GM18520 (cell line): ENCODE results near the gene RHO.
"Not testable (repeated sequence)": the region's sequence is repeated elsewhere in the genome, so short reads cannot be mapped to it uniquely, and the experiment has no call there.

Source experiments
- ATAC-seq: cut with Tn5 transposase; IDR thresholded peaks from one replicate; pipeline ENCODE4 v1.9.1; 2021; ENCODE audit not compliant: unreplicated experiment

The RHO gene

GRCh38 chr3:129499604-129500333 lies 28.7 kb upstream of the RHO start:
- not testable (repeated sequence) for ATAC-seq

DNA sequence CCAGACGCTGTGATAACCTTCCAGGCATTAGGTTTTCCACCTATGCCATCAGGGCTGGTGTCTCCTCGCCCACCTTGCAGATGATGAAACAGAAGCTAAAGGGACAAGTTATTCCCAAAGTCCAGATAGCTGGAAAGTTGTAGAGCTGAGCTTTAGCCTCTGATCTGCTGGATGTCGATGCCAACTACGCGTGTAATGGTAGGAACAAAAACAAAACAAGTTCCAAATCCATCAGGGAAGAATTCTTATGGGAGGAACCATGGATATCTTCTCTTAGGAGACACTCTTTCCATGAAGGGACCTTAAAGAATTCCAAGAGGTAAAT lies 28.1 kb upstream of the RHO start:
- ATAC-seq = no peak

GRCh38 chr3:129501630-129502029 lies 26.8 kb upstream of the RHO start:
- no peak for ATAC-seq

DNA sequence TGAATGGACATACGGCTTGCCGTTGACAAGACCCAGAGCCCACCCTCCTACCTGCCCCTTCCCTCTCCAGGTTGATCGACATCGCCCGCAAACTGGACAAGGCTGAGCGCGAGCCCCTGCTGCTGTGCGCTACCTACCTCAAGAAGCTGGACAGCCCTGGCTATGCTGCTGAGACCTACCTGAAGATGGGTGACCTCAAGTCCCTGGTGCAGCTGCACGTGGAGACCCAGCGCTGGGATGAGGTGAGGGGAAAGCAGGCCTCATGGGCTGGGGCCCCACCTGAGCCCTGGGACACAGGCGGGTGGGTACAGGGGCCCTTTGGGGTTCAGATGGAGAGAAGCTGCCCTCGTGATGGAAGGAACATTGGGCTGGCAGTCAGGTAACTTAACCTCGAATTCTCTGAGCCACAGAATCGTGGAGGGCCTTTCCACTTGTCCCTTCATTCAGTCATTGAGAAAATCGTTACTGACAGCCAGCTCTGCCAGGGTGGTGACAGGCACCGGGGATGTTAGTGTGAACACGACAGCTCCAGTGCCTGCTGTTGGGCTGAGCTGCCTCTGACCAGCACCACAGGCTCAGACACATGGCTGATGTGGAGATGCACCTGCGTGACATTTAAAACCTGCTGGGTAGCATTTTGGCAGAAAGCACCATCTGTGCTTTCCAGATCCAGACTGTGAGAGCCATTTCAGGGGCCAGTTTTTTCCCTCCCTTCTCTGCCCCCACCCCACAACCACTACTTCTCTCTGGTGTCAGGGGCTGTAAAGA lies 25.6 kb upstream of the RHO start:
- ATAC-seq = no peak

GRCh38 chr3:129503471-129504291 lies 24.8 kb upstream of the RHO start:
- ATAC-seq = no peak

GRCh38 chr3:129504471-129505100 lies 23.9 kb upstream of the RHO start:
- ATAC-seq = no peak

DNA sequence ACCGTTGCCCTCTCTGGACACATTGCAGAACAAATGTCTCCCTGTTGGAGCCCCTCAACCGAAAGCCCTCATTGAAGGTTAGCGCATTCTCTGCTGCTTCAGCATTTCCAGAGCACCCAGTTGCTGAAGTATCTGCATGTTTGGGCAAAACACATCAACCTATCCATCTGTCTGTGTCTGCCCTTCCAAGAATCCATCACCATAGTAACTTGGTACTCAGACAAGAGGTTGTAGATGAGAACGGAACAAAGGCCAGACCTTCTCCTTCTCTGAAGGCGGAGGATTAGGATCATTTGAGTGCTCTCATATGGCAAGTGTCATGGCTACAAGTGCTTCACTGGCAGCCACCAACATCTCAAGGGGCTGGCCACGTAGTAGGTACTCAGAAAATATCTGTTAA lies 23.1 kb upstream of the RHO start:
- no peak for ATAC-seq

DNA sequence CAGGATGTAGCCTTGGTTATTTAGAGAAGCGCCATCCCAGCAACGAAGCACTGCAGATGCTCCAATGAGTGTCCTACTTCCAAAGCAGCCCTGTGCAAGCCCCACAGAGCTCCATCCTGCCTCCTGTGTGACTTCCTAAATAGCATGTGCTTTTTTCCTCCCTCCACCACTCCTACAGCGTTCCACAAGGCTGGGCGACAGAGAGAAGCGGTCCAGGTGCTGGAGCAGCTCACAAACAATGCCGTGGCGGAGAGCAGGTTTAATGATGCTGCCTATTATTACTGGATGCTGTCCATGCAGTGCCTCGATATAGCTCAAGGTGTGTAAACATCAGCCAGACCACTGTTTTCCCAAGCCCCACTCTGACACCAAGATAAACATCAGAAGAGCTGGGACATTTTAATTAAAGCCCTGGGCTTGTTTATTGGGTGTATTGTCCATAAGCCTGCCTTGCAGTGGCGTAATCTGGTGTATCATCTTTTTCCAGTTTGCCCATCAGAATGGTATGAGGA lies 22.2 kb upstream of the RHO start:
- ATAC-seq = no peak

GRCh38 chr3:129507181-129507831 lies 21.1 kb upstream of the RHO start:
- no peak for ATAC-seq

GRCh38 chr3:129512595-129512994 lies 15.8 kb upstream of the RHO start:
- ATAC-seq = no peak

DNA sequence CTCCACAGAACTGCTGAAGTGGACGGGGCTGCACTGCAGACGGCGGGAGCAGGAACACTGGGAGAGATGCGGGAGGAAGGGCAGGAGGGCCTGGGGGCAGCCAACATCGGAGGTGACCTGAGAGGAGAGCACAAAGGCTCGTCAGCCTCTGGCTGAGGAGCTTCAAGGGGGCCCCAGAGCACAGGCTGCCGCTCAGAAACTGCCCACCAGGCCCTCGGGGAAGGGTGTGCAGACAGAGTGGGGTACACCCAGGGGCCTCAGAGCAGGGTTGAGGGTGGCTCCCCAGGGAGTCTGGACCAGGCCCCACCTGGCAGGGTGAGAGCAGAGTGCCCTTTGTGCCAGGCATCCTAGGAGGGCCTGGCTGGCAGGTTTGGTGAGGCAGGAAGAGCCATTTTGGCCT lies 14.7 kb upstream of the RHO start:
- ATAC-seq = no peak

DNA sequence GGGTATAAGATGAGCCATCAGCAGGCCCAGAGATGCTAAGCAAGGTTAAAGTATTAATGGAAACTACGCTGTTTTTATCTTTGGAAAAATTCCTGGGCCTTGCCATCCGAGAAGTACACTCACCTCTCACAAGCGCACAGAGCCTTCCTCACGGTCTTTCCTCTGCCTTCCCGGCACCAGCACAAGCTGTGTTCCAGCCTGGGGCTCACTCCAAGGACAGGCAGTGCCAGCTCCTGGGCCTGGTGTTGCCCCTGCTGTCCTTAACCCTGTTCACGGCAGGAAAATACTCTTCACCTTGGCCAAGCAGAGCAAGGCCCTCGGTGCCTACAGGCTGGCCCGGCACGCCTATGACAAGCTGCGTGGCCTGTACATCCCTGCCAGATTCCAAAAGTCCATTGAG lies 14.3 kb upstream of the RHO start:
- no peak for ATAC-seq

GRCh38 chr3:129514563-129514962 lies 13.9 kb upstream of the RHO start:
- no peak for ATAC-seq

GRCh38 chr3:129515108-129515820 lies 13.2 kb upstream of the RHO start:
- ATAC-seq = not testable (repeated sequence)

DNA sequence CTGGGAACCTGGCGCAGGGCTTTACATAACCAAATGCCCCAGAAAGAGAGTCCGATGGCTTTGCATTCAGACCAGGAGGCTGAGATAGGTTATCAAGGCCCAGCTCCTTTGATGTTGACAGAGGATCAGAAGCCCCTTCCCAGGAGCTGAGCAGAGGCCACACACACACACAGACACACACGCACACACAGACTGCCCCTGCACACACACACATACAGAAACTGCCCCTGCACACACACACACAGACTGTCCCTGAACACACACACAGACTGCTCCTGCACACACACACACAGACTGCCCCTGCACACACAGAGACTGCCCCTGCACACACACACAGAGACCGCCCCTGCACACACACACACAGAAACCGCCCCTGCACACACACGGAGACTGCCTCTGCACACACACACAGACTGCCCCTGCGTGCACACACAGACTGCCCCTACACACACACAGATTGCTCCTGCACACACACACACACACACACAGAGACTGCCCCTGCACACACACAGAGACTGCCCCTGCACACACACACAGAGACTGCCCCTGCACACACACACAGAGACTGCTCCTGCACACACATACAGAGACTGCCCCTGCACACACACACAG lies 12.5 kb upstream of the RHO start:
- not testable (repeated sequence) for ATAC-seq

GRCh38 chr3:129517516-129517915 lies 10.9 kb upstream of the RHO start:
- no peak for ATAC-seq

- no peak for ATAC-seq
These were observed 10.3 kb upstream of the RHO start for GRCh38 chr3:129518038-129518561.

- no peak for ATAC-seq
These were observed 9.9 kb upstream of the RHO start for GRCh38 chr3:129518581-129518980.

DNA sequence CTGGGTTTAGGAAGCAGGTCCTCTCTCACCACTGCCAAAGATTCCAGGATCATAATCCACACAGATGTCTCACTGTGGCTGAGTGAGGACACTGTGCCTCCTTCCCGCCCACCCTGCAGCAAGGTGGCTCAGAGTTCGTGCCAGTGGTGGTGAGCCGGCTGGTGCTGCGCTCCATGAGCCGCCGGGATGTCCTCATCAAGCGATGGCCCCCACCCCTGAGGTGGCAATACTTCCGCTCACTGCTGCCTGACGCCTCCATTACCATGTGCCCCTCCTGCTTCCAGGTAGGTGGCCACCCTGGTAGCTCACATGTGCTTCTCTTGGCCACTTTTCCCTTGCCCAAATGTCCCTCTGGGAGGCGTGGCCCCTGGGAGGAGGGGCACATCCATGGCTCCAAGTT lies 9.0 kb upstream of the RHO start:
- ATAC-seq = no peak
